HG02588 (cell line): ENCODE data around the gene SLC39A10.
"Not testable (repeated sequence)": the region's sequence is repeated elsewhere in the genome, so short reads cannot be mapped to it uniquely, and the experiment has no call there.

ENCODE experiments used
- ATAC-seq: cut with Tn5 transposase; IDR thresholded peaks from one replicate; pipeline ENCODE4 v1.9.1; 2021; ENCODE audit warnings: mild to moderate bottlenecking, moderate library complexity; ENCODE audit not compliant: unreplicated experiment

SLC39A10 gene

GRCh38 chr2:195656859-195657633 lies at the start of gene SLC39A10:
SLC39A10 (plus strand) TSS chr2:195657226; CDS start chr2:195680043, 22,817 bp downstream.
- peak; percentile 78 for ATAC-seq

GRCh38 chr2:195608768-195609454 lies 48.1 kb upstream of the SLC39A10 start:
- ATAC-seq = no peak

GRCh38 chr2:195610717-195611116 lies 46.3 kb upstream of the SLC39A10 start:
- ATAC-seq = no peak

GRCh38 chr2:195612611-195613495 lies 44.2 kb upstream of the SLC39A10 start:
- no peak for ATAC-seq

GRCh38 chr2:195613922-195614321 lies 43.1 kb upstream of the SLC39A10 start:
- ATAC-seq = no peak

GRCh38 chr2:195619590-195619989 lies 37.4 kb upstream of the SLC39A10 start:
- no peak for ATAC-seq

- no peak for ATAC-seq
Observed at GRCh38 chr2:195620501-195620900, 36.5 kb upstream of the SLC39A10 start.

GRCh38 chr2:195622966-195623365 lies 34.1 kb upstream of the SLC39A10 start:
- ATAC-seq = no peak

- no peak for ATAC-seq
Observed at GRCh38 chr2:195626507-195626906, 30.5 kb upstream of the SLC39A10 start.

GRCh38 chr2:195628666-195629065 lies 28.4 kb upstream of the SLC39A10 start:
- ATAC-seq = no peak

- no peak for ATAC-seq
Observed at GRCh38 chr2:195632856-195633572, 24.0 kb upstream of the SLC39A10 start.

GRCh38 chr2:195633573-195633870 lies 23.5 kb upstream of the SLC39A10 start:
- ATAC-seq = no peak

- no peak for ATAC-seq
Observed at GRCh38 chr2:195633974-195634373, 23.1 kb upstream of the SLC39A10 start.

- ATAC-seq = no peak
Observed at GRCh38 chr2:195636890-195637289, 20.1 kb upstream of the SLC39A10 start.

GRCh38 chr2:195638750-195639149 lies 18.3 kb upstream of the SLC39A10 start:
- ATAC-seq = no peak

- no peak for ATAC-seq
Observed at GRCh38 chr2:195639238-195639858, 17.7 kb upstream of the SLC39A10 start.

- no peak for ATAC-seq
Observed at GRCh38 chr2:195639959-195640358, 17.1 kb upstream of the SLC39A10 start.

- ATAC-seq = no peak
Observed at GRCh38 chr2:195642027-195642678, 14.9 kb upstream of the SLC39A10 start.

- no peak for ATAC-seq
Observed at GRCh38 chr2:195642679-195643068, 14.4 kb upstream of the SLC39A10 start.

GRCh38 chr2:195644708-195645107 lies 12.3 kb upstream of the SLC39A10 start:
- not testable (repeated sequence) for ATAC-seq
